Measurements from ENCODE around the gene GNL3L. TPM values are rescaled to one million over a fixed set of nuclear protein-coding genes. Genes with fewer than 3 reads are reported as not detected.
"Not testable (repeated sequence)": the region's sequence is repeated elsewhere in the genome, so short reads cannot be mapped to it uniquely, and the experiment has no call there.

GNL3L gene
- 15.4 TPM for polyA plus RNA-seq (2012; ENCODE audit: missing spikeins)

- DNase-seq (ENCODE audit: insufficient read length): peak; percentile 54
- TF ChIP-seq POLR2A (IDR thresholded peaks at IDR 0.05; ENCODE audit: low read depth, low read length) (peak; percentile 76), TAF1 (IDR thresholded peaks at IDR 0.05; ENCODE audit: borderline replicate concordance, low read depth, low read length) (peak; percentile 45; the same call in 1 of the 2 replicates), POLR2AphosphoS5 (IDR thresholded peaks at IDR 0.05; ENCODE audit: low read depth, low read length) (peak; percentile 54; the same call in 1 of the 2 replicates)
- peak; percentile 63 for FAIRE-seq
Observed at GRCh38 chrX:54529552-54530356, at the start of gene GNL3L. Gene GNL3L, plus strand, starts transcription at chrX:54530219. Its CDS starts 2,348 bp downstream, at chrX:54532567.

DNA sequence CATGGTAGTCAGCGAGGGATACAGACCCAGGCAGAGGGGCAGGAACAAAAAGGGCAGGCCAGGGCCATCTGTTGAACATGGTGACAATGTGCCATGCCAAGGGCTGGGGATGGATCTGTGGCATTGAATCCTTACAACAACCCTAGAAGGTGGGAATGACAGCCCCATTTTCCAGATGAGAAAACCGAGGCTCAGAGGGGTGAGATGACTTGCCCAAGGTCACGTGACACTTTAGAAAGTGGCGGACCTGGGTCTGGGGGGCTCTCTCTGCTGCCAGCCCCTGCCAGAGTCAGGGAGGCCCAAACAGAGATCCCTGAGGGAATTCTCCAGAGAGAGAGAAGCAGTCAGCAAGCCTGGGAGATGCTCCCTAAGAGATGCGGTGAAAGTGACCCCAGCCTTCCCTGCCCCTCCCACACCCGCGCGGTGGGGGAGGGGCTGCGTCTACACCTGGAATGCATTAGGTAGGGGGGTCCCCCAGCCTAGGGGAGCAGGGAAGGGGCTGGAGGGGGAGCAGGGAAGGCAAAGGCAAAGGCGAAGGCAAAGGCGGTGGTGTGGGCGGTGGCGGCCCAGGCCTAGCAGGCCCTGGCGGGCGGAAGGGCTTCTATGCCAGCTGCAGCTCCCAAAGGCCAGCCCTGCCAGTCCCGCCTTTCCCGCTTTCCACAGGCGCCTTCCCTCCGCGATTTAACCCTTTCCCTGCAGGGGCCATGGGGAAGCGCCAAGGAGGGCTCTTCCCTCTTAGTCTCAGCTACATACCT lies 47.0 kb upstream of the GNL3L start:
- DNase-seq (ENCODE audit: insufficient read length) (no peak), FAIRE-seq (no peak)
- TF ChIP-seq POLR2AphosphoS5 (IDR thresholded peaks at IDR 0.05; ENCODE audit: low read depth, low read length) (no peak), POLR2A (IDR thresholded peaks at IDR 0.05; ENCODE audit: low read depth, low read length) (no peak), TAF1 (IDR thresholded peaks at IDR 0.05; ENCODE audit: borderline replicate concordance, low read depth, low read length) (no peak)

DNA sequence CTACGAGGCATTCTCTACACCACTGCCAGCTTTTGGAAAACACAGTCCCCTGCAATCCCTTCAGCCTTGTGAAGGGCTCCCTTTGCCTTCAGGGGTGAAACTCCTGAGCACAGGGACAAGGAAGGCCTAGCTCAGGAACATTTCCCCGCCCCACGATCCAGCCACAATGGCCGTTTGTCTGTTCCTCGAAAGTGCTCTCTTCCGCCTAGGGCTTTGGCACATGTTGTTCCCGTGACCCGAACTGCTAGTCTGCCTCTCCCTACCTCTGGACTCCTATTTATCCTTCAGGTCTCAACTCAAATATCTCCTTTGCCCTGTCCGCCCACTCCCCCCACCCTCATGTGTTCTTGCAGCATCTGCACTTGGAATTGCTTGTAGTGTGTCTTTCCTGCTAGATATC lies 46.1 kb upstream of the GNL3L start:
- no peak for TF ChIP-seq POLR2AphosphoS5 (IDR thresholded peaks at IDR 0.05; ENCODE audit: low read depth, low read length)
- DNase-seq (ENCODE audit: insufficient read length) (no peak), FAIRE-seq (no peak)

DNA sequence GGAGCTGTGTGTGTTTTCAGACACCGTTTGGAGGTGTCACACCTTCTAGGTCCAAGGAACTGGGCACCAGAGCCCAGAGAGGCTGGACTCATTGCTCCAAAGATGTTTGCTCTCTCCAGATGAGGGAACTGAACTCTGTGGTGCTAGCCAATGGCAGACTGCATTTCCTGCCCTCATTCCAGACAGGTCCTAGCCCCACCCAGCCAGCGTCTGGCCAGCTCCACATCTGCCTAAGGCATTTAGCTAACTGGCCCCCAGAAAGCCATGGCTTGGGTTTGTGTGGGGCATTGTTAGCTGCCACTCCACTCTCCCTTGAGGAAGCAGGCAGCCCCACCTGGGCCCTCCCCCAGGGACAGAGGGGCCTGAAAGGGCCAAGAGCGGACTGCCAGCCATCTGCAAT lies 45.4 kb upstream of the GNL3L start:
- TF ChIP-seq POLR2A (IDR thresholded peaks at IDR 0.05; ENCODE audit: low read depth, low read length) (no peak), TAF1 (IDR thresholded peaks at IDR 0.05; ENCODE audit: borderline replicate concordance, low read depth, low read length) (no peak), POLR2AphosphoS5 (IDR thresholded peaks at IDR 0.05; ENCODE audit: low read depth, low read length) (no peak)
- FAIRE-seq (no peak), DNase-seq (ENCODE audit: insufficient read length) (no peak)

GRCh38 chrX:54489819-54490218 lies 40.2 kb upstream of the GNL3L start:
- not testable (repeated sequence) for DNase-seq (ENCODE audit: insufficient read length); FAIRE-seq

DNA sequence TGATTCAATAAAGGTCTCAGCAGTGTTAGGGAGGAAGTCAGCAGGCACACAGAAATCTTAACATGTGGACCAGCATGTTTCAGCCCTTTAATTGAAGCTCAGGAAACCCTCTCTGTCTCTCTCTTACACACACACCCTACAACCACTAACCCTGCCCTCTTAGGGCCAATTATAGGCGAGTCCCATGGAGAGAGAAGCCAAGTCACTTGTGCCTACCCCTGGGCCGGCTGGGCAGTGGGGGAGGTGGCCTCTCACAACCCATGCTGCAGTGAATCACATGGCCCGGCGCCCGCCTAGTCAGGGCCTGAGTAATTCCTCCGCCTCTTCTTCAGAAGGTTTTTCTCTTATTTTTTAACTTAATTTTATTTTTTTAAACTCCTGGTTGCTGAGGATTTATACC lies 37.7 kb upstream of the GNL3L start:
- DNase-seq (ENCODE audit: insufficient read length) (no peak), FAIRE-seq (no peak)

GRCh38 chrX:54494166-54494988 lies 35.6 kb upstream of the GNL3L start:
- TF ChIP-seq POLR2A (IDR thresholded peaks at IDR 0.05; ENCODE audit: low read depth, low read length): no peak
- TF ChIP-seq POLR2AphosphoS5 (IDR thresholded peaks at IDR 0.05; ENCODE audit: low read depth, low read length): no peak
- TF ChIP-seq TAF1 (IDR thresholded peaks at IDR 0.05; ENCODE audit: borderline replicate concordance, low read depth, low read length): no peak
- FAIRE-seq (no peak), DNase-seq (ENCODE audit: insufficient read length) (no peak)

More for the DNA sequence above, 37.7 kb upstream of the GNL3L start:
- TF ChIP-seq TAF1 (IDR thresholded peaks at IDR 0.05; ENCODE audit: borderline replicate concordance, low read depth, low read length): no peak
- TF ChIP-seq POLR2AphosphoS5 (IDR thresholded peaks at IDR 0.05; ENCODE audit: low read depth, low read length): no peak
- TF ChIP-seq POLR2A (IDR thresholded peaks at IDR 0.05; ENCODE audit: low read depth, low read length): no peak

- no peak for DNase-seq (ENCODE audit: insufficient read length)
- no peak for TF ChIP-seq POLR2AphosphoS5 (IDR thresholded peaks at IDR 0.05; ENCODE audit: low read depth, low read length)
- TF ChIP-seq TAF1 (IDR thresholded peaks at IDR 0.05; ENCODE audit: borderline replicate concordance, low read depth, low read length): no peak
- no peak for TF ChIP-seq POLR2A (IDR thresholded peaks at IDR 0.05; ENCODE audit: low read depth, low read length)
- FAIRE-seq: no peak
Observed at GRCh38 chrX:54494989-54495813, 34.8 kb upstream of the GNL3L start.

DNA sequence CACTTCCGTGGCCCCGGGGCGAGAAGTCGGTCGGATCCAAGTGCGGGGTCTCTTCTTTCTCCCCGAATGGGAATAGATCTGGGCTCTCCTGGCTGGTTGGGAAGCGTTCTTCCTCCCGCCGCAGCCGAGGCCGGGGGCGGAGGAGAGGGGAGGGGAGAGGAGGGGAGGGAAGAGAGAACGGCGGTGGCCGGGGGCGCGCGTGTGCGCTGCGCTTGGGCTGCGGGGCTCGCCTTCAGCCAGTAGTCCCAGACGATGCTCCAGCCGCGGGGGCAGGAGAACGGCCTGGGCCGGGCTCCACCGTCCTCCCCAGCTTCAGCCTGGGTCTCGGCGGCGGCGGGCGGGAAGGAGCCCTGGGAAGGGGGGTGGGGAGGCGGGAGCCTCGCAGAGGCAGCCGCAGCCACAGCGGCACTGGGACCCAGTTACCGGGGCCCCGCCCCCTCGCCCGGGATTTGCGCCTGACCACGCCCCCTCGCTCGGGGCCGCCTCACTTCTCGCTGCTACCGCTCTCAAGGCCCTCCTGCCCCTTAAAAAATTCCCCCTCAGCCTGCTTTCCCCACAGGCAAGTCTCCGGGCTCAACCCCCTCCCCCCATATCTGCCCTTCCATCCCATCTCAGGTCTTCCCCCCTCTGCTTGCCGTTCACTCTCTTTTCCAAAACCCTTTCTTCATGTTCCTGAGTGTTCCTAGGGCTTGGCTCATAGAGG lies 34.1 kb upstream of the GNL3L start, which contains the start of gene FGD1:
Gene FGD1 (minus strand): TSS at position 421 of the 703 bp plus-strand sequence. CDS start 802 bp downstream, outside the sequence.
- no peak for TF ChIP-seq POLR2A (IDR thresholded peaks at IDR 0.05; ENCODE audit: low read depth, low read length)
- TF ChIP-seq POLR2AphosphoS5 (IDR thresholded peaks at IDR 0.05; ENCODE audit: low read depth, low read length): no peak
- no peak for TF ChIP-seq TAF1 (IDR thresholded peaks at IDR 0.05; ENCODE audit: borderline replicate concordance, low read depth, low read length)
- no peak for FAIRE-seq
- peak; percentile 39 for DNase-seq (ENCODE audit: insufficient read length)

GRCh38 chrX:54496517-54496852 lies 33.5 kb upstream of the GNL3L start:
- no peak for TF ChIP-seq POLR2A (IDR thresholded peaks at IDR 0.05; ENCODE audit: low read depth, low read length)

More at GRCh38 chrX:54496517-54496852, 33.5 kb upstream of the GNL3L start:
- FAIRE-seq: no peak
- no peak for DNase-seq (ENCODE audit: insufficient read length)

Measured in GM12892 (cell line).